ENCODE results near the gene QSOX2. TPM values are rescaled to one million over a fixed set of nuclear protein-coding genes. Genes with fewer than 3 reads are reported as not detected.

The QSOX2 gene
- total and polyA plus RNA-seq, 7 donors: 0.60 to 10.1 (median 3.5) TPM

DNA sequence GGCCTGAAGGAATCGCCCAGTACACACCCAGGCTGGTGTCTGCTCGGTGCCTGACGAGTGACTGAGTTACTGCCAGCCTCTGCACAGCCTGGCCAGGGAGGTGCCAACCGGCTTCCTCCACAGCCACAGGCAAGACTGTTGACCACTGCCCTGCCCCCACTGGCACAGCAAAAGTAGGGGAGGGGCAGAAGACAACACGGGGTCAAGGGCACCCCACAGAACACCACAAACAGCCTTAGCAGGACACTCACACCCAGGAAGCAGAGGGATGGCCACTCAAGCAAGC, 40.0 kb downstream of the QSOX2 start:
- intact Hi-C loops (cut with DNase I): no loop called here
- Histone ChIP-seq H3K4me1 (peaks cover 0 to 17% (median 2%) of the 10 kb centered on the region in 4 donors), H3K27ac (no peak overlapping the region), H3K27me3 (peaks cover 48 to 53% (median 52%) of the 10 kb centered on the region in 3 donors), H3K36me3 (peaks cover 0 to 15% (median 6%) of the 10 kb centered on the region in 4 donors), H3K4me3 (no peak overlapping the region), H3K9me3 (no peaks in the 10 kb centered on the region)
- 85 to 88% methylated on average over 5 of the region's 5 CpGs for WGBS, 2 donors
- no peak for DNase-seq
- TF ChIP-seq POLR2AphosphoS5 (IDR thresholded peaks at IDR 0.05) (no peak), CTCF (IDR thresholded peaks at IDR 0.05) (no peak), EP300 (IDR thresholded peaks at IDR 0.05) (no peak), POLR2A (IDR thresholded peaks at IDR 0.05) (no peak)

- Histone ChIP-seq H3K36me3 (peaks cover 0 to 14% (median 2%) of the 10 kb centered on the region in 4 donors), H3K27ac (no peak within 1 kb of the TSS), H3K4me1 (peaks cover 0 to 17% (median 2%) of the 10 kb centered on the region in 4 donors), H3K27me3 (peaks cover 52 to 59% (median 57%) of the 10 kb centered on the region in 3 donors), H3K9me3 (no peaks in the 10 kb centered on the region), H3K4me3 (no peak within 1 kb of the TSS)
- no peak for DNase-seq
- WGBS, 2 donors: 12 to 18% methylated on average over 70 of the region's 70 CpGs
- intact Hi-C loops (cut with DNase I): no loop called here
- TF ChIP-seq EP300 (IDR thresholded peaks at IDR 0.05): no peak
- no peak for TF ChIP-seq CTCF (IDR thresholded peaks at IDR 0.05)
- no peak for TF ChIP-seq POLR2A (IDR thresholded peaks at IDR 0.05)
- TF ChIP-seq POLR2AphosphoS5 (IDR thresholded peaks at IDR 0.05): no peak
Measured at GRCh38 chr9:136204838-136205706, 40.5 kb downstream of the QSOX2 start, which contains the start of gene LHX3. TSS of gene LHX3 (minus strand) at chr9:136205128. CDS start at chr9:136205012, 116 bp downstream.

GRCh38 chr9:136204145-136204805, 41.3 kb downstream of the QSOX2 start:
- 53 to 61% methylated on average over 25 of the region's 25 CpGs for WGBS, 2 donors
- no peak for TF ChIP-seq CTCF (IDR thresholded peaks at IDR 0.05)
- no peak for TF ChIP-seq POLR2A (IDR thresholded peaks at IDR 0.05)
- TF ChIP-seq POLR2AphosphoS5 (IDR thresholded peaks at IDR 0.05): no peak
- no peak for TF ChIP-seq EP300 (IDR thresholded peaks at IDR 0.05)
- no peak overlapping the region for H3K27ac ChIP-seq
- H3K36me3 ChIP-seq: peaks cover 0 to 9% (median 0%) of the 10 kb centered on the region in 4 donors
- H3K4me3 ChIP-seq: no peak overlapping the region
- H3K4me1 ChIP-seq: peaks cover 0 to 17% (median 2%) of the 10 kb centered on the region in 4 donors
- intact Hi-C loops (cut with DNase I): no loop called here
- H3K9me3 ChIP-seq: no peaks in the 10 kb centered on the region
- no peak for DNase-seq
- H3K27me3 ChIP-seq: peaks cover 60 to 67% (median 65%) of the 10 kb centered on the region in 3 donors

- peaks cover 0 to 4% (median 0%) of the 10 kb centered on the region in 4 donors for H3K36me3 ChIP-seq
- no peaks in the 10 kb centered on the region for H3K9me3 ChIP-seq
- intact Hi-C loops (cut with DNase I): no loop called here
- no peak for TF ChIP-seq POLR2AphosphoS5 (IDR thresholded peaks at IDR 0.05)
- no peak for TF ChIP-seq CTCF (IDR thresholded peaks at IDR 0.05)
- TF ChIP-seq EP300 (IDR thresholded peaks at IDR 0.05): no peak
- TF ChIP-seq POLR2A (IDR thresholded peaks at IDR 0.05): no peak
- WGBS, 2 donors: 21% methylated on average over 33 of the region's 33 CpGs
- H3K4me3 ChIP-seq: no peak overlapping the region
- no peak for DNase-seq
- peaks cover 67 to 74% (median 72%) of the 10 kb centered on the region in 3 donors for H3K27me3 ChIP-seq
- H3K27ac ChIP-seq: no peak overlapping the region
- H3K4me1 ChIP-seq: peaks cover 0 to 24% (median 4%) of the 10 kb centered on the region in 4 donors
Measured at GRCh38 chr9:136203408-136204144, 42.0 kb downstream of the QSOX2 start.
